Endothelial cell of umbilical vein (primary cell): ENCODE measurements around the gene USH1G. TPM values are rescaled to one million over a fixed set of nuclear protein-coding genes. Genes with fewer than 3 reads are reported as not detected.

Experiments
- Bru-seq: library from RNA; stranded (reverse); fragments of 400-500 nt; gene quantifications from one replicate; lab custom pipeline; 2021; lab: Mats Ljungman, UMichigan
- BruChase-seq, 2 experiments: library from RNA; stranded (reverse); fragments of 400-500 nt; gene quantifications; one replicate each; lab custom pipeline; 2021; lab: Mats Ljungman, UMichigan
- BruUV-seq: library from RNA; stranded (reverse); fragments of 400-500 nt; replicated peaks from 2 replicates; lab custom pipeline; 2021; lab: Mats Ljungman, UMichigan
- CTCF ChIA-PET: fragments of 300-600, 350-600 bp; sonication (Branson Sonifier 250); formaldehyde crosslinking; loops from one replicate; lab custom pipeline; 2021; ENCODE audit warnings: antibody characterized with exemption, inconsistent platforms; lab: Charles Lee
- POLR2A ChIA-PET: fragments of 300-600, 350-600 bp; sonication (Branson Sonifier 250); formaldehyde crosslinking; loops from one replicate; lab custom pipeline; 2021; ENCODE audit warnings: antibody characterized with exemption, inconsistent platforms; lab: Charles Lee
- DNase-seq: peaks from one replicate; pipeline ENCODE4 v3.0.0-alpha.2; 2011; ENCODE audit warnings: low read depth, low spot score
- FAIRE-seq: peaks from 2 replicates; lab custom pipeline; 2011; peaks lifted over from hg19 to GRCh38; lab: Jason Lieb, UNC
- H2AFZ ChIP-seq: 2 replicates; pipeline ENCODE4 v1.6.0; 2012; ENCODE audit warnings: low read depth, low read length, control low read depth, inconsistent platforms
- H3K27ac ChIP-seq: 2 replicates; pipeline ENCODE4 v1.5.1; 2011; ENCODE audit warnings: low read depth, mild to moderate bottlenecking, control low read depth, low read length, moderate library complexity; ENCODE audit not compliant: insufficient read depth
- H3K27me3 ChIP-seq, 2 experiments: 2 replicates each; pipeline versions ENCODE4 v1.6.0 to v1.6.1; 2011; ENCODE audit warnings: low read length in 2 of 2, mixed read lengths in 1 of 2; ENCODE audit not compliant: control insufficient read depth in 2 of 2, insufficient read depth in 2 of 2
- H3K36me3 ChIP-seq, 2 experiments: 2 replicates in 1 of 2; 3 replicates in 1 of 2; pipeline ENCODE4 v1.5.1; 2011; ENCODE audit warnings: low read length in 2 of 2, mild to moderate bottlenecking in 1 of 2, moderate library complexity in 1 of 2; ENCODE audit not compliant: control insufficient read depth in 2 of 2, insufficient read depth in 2 of 2; ENCODE audit errors: extremely low read depth in 1 of 2
- H3K4me1 ChIP-seq: 3 replicates; pipeline ENCODE4 v1.5.1; 2011; ENCODE audit warnings: mild to moderate bottlenecking, low read length; ENCODE audit not compliant: control insufficient read depth, insufficient read depth; ENCODE audit errors: extremely low read depth
- H3K4me2 ChIP-seq: 2 replicates; pipeline ENCODE4 v1.6.1; 2011; ENCODE audit warnings: low read length, control low read depth, mixed read lengths; ENCODE audit not compliant: insufficient read depth
- H3K4me3 ChIP-seq, 3 experiments: fragments of 200-600 bp in 1 of 3; sonication (generic), shearing (Covaris generic) in 1 of 3; replicated peaks in 1 of 3; 2 replicates each; pipeline ENCODE4 v1.5.1; 2011 to 2016; ENCODE audit warnings: control low read depth in 3 of 3, low read length in 3 of 3, mild to moderate bottlenecking in 2 of 3, inconsistent platforms in 1 of 3, low read depth in 1 of 3, moderate library complexity in 1 of 3; ENCODE audit not compliant: insufficient read depth in 1 of 3
- H3K79me2 ChIP-seq: 2 replicates; pipeline ENCODE4 v1.6.0; 2012; ENCODE audit warnings: low read length, inconsistent platforms; ENCODE audit not compliant: control insufficient read depth, insufficient read depth
- H3K9ac ChIP-seq: replicated peaks from 2 replicates; pipeline ENCODE3; 2011; ENCODE audit warnings: low read length, control low read depth; ENCODE audit not compliant: insufficient read depth; ENCODE audit errors: extremely low read depth
- H3K9me1 ChIP-seq: replicated peaks from 3 replicates; pipeline ENCODE4 v1.6.0; 2011; ENCODE audit warnings: mild to moderate bottlenecking, low read length; ENCODE audit not compliant: control insufficient read depth, insufficient read depth; ENCODE audit errors: extremely low read depth
- H3K9me3 ChIP-seq: replicated peaks from 2 replicates; pipeline ENCODE4 v1.5.1; 2012; ENCODE audit warnings: low read length, inconsistent platforms; ENCODE audit not compliant: control insufficient read depth, insufficient read depth
- H4K20me1 ChIP-seq: replicated peaks from 2 replicates; pipeline ENCODE3; 2011; ENCODE audit warnings: mild to moderate bottlenecking, low read length; ENCODE audit not compliant: control insufficient read depth, insufficient read depth; ENCODE audit errors: extremely low read depth
- EZH2 ChIP-seq: IDR thresholded peaks from 2 replicates; pipeline ENCODE4 v1.6.1; 2012; ENCODE audit warnings: borderline replicate concordance, low read depth, mild to moderate bottlenecking, moderate library complexity, low read length, inconsistent platforms; ENCODE audit not compliant: severe bottlenecking
- FOS ChIP-seq: IDR thresholded peaks from 2 replicates; pipeline ENCODE4 v1.6.1; 2011; ENCODE audit warnings: mild to moderate bottlenecking, low read length, moderate library complexity, borderline replicate concordance; ENCODE audit not compliant: insufficient read depth
- dilution Hi-C: fragments of 300-500 bp; cut with MboI; formaldehyde crosslinking; loops from one replicate; pipeline ENCODE4 v1.15.0; 2019; ENCODE audit warnings: low sequenced_read_pairs; ENCODE audit not compliant: extremely low pct_ligation_motif_present
- intact Hi-C: fragments of 100-400 bp; cut with micrococcal nuclease; formaldehyde crosslinking; loops from one replicate; pipeline ENCODE4 v1.10.0; 2022
- long read RNA-seq: library from polyadenylated mRNA; stranded (forward); transcript quantifications from one replicate; pipeline ENCODE4 v2.0.0, GENCODE V29; 2021
- polyA minus RNA-seq, 3 experiments: library from RNA; depleted of rRNA, polyadenylated mRNA; stranded (reverse); fragments of >200 nt; gene quantifications; 1 replicate in 1 of 3; 2 replicates in 2 of 3; pipeline ENCODE4 v1.2.3, GENCODE V29; 2011
- polyA plus RNA-seq, 4 experiments: library from polyadenylated mRNA; depleted of rRNA in 3 of 4; stranded (reverse) in 3 of 4; unstranded in 1 of 4; fragments of >200 nt; gene quantifications; 2 replicates each; pipeline versions ENCODE4 v1.2.1 to v1.2.3, GENCODE V29; 2011 to 2012; ENCODE audit warnings: missing spikeins in 1 of 4
- total RNA-seq: library from RNA; stranded (reverse); gene quantifications from 2 replicates; pipeline ENCODE4 v1.2.3, GENCODE V29; 2021

Gene USH1G
- total RNA-seq (not detected in 2 replicates), polyA plus RNA-seq (not detected in 2 replicates), polyA minus RNA-seq (not detected in 2 replicates), Bru-seq, nascent RNA (not detected), BruChase-seq, experiment 1, labeled RNA remaining after a 6-hour chase (not detected), BruChase-seq, experiment 2, labeled RNA remaining after a 2-hour chase (not detected)
- not detected in 2 replicates for polyA plus RNA-seq (2011; cell fraction: cytosol; rRNA removed)
- polyA plus RNA-seq (2011; cell fraction: nucleus; rRNA removed), result not detected in 2 replicates
- not detected in 2 replicates for polyA plus RNA-seq (2012)
- polyA minus RNA-seq (2011; cell fraction: cytosol; rRNA and poly(A)+ RNA removed), result not detected
- not detected in 2 replicates for polyA minus RNA-seq (2011; cell fraction: nucleus; rRNA and poly(A)+ RNA removed)
- long read RNA-seq, result 0 reads

GRCh38 chr17:74922694-74923537, at the start of gene USH1G:
TSS of gene USH1G (minus strand) at chr17:74923255. CDS start at chr17:74923073, 182 bp downstream.
- no peaks in the 10 kb centered on the region for H3K36me3 ChIP-seq
- intact Hi-C loops, result loop anchor here (1.0 to 5.0 kb wide), 2 partner anchors 35 to 279 kb away; no protein-coding TSS in a partner anchor
- H4K20me1 ChIP-seq, result no peaks in the 10 kb centered on the region
- peak within 1 kb of the TSS; percentile 23 for H2AFZ ChIP-seq
- no peaks in the 10 kb centered on the region for H3K9me1 ChIP-seq
- H3K79me2 ChIP-seq, result no peaks in the 10 kb centered on the region
- CTCF ChIA-PET, result interaction anchor here (1.0 to 2.8 kb wide), 4 partner anchors 10 to 41 kb away, joined by 3 to 17 read pairs (median 6); no protein-coding TSS in a partner anchor
- H3K4me3 ChIP-seq, result no peak within 1 kb of the TSS
- H3K27me3 ChIP-seq, result peaks cover 42 to 45% of the 10 kb centered on the region in 2 experiments
- peaks cover 4% of the 10 kb centered on the region for H3K4me1 ChIP-seq
- POLR2A ChIA-PET, result no interaction called here
- H3K27ac ChIP-seq, result no peak within 1 kb of the TSS
- no TSS peak for BruUV-seq
- TF ChIP-seq FOS (no peak), EZH2 (peak; percentile 77)
- dilution Hi-C loops, result no loop called here
- FAIRE-seq (no peak), DNase-seq (no peak)
- H3K4me2 ChIP-seq, result peak within 1 kb of the TSS; percentile 13
- no peak within 1 kb of the TSS for H3K9ac ChIP-seq
- no peaks in the 10 kb centered on the region for H3K9me3 ChIP-seq
